NB4 (cell line): ENCODE measurements around the gene KRT2.

Experiments
- DNase-seq: peaks from one replicate; pipeline ENCODE4 v3.0.0; 2010; ENCODE audit warnings: low read depth
- H3K4me3 ChIP-seq: one replicate; pipeline ENCODE4 v1.5.1; 2011; ENCODE audit warnings: mild to moderate bottlenecking, low read depth, low read length, moderate library complexity
- MYC ChIP-seq: IDR thresholded peaks from 2 replicates; pipeline ENCODE4 v1.6.1; 2011; ENCODE audit warnings: low read depth, low read length
- POLR2A ChIP-seq: IDR thresholded peaks from 2 replicates; pipeline ENCODE4 v1.6.1; 2011; ENCODE audit warnings: mild to moderate bottlenecking; ENCODE audit not compliant: insufficient read length; ENCODE audit errors: extremely low read depth
- TF ChIP-seq, protein P1 (sequence below): IDR thresholded peaks from 2 replicates; pipeline ENCODE4 v1.6.1; 2011; ENCODE audit warnings: low read depth, low read length
- TF ChIP-seq, protein P2 (sequence below): IDR thresholded peaks from one replicate; pipeline ENCODE4 v1.5.1; 2012; ENCODE audit warnings: low read depth, low read length

Gene KRT2

DNA sequence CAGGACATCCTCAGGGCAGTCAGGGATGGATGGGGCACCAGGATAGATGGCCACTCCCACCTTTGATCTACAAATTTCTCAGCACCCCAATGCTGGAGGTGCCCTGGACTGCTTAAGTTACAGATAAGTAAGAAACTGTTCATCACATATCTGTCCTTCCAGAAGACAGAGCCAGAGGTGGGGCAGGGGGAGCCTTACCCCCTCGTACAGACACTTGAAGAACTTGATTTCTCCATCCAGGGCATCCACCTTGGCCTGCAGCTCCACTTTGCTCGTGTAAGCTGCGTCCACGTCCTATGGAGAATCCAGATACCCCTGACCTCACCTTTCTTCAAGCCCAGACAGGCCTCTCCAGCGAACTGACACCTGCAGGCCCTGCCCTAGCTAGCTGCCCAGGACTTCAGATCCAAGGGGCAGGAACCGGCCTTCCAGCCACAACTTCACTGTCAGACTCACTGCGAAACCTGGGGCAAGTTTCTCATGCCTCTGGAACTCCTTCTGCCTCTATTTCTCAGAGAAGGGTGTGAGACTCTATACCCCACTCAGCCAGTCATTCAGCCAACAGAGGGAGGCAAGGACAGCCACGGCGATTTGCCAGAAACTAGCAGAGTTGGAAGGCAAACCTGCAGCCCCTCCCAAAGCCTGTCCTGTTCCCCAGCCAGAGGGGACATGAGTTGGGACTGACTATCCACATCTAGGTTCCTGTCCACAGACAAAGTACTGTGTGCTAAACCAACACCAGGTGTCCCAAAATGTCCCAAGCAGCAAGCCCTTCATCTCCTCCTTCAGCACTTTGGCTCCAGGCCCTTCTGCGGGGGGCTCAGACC lies 37.4 kb downstream of the KRT2 start:
- no peak for TF ChIP-seq POLR2A
- TF ChIP-seq, protein P1, sequence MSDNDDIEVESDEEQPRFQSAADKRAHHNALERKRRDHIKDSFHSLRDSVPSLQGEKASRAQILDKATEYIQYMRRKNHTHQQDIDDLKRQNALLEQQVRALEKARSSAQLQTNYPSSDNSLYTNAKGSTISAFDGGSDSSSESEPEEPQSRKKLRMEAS, result no peak
- TF ChIP-seq, protein P2, sequence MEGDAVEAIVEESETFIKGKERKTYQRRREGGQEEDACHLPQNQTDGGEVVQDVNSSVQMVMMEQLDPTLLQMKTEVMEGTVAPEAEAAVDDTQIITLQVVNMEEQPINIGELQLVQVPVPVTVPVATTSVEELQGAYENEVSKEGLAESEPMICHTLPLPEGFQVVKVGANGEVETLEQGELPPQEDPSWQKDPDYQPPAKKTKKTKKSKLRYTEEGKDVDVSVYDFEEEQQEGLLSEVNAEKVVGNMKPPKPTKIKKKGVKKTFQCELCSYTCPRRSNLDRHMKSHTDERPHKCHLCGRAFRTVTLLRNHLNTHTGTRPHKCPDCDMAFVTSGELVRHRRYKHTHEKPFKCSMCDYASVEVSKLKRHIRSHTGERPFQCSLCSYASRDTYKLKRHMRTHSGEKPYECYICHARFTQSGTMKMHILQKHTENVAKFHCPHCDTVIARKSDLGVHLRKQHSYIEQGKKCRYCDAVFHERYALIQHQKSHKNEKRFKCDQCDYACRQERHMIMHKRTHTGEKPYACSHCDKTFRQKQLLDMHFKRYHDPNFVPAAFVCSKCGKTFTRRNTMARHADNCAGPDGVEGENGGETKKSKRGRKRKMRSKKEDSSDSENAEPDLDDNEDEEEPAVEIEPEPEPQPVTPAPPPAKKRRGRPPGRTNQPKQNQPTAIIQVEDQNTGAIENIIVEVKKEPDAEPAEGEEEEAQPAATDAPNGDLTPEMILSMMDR, result no peak
- TF ChIP-seq MYC, result no peak
- H3K4me3 ChIP-seq, result no peak overlapping the region
- no peak for DNase-seq

DNA sequence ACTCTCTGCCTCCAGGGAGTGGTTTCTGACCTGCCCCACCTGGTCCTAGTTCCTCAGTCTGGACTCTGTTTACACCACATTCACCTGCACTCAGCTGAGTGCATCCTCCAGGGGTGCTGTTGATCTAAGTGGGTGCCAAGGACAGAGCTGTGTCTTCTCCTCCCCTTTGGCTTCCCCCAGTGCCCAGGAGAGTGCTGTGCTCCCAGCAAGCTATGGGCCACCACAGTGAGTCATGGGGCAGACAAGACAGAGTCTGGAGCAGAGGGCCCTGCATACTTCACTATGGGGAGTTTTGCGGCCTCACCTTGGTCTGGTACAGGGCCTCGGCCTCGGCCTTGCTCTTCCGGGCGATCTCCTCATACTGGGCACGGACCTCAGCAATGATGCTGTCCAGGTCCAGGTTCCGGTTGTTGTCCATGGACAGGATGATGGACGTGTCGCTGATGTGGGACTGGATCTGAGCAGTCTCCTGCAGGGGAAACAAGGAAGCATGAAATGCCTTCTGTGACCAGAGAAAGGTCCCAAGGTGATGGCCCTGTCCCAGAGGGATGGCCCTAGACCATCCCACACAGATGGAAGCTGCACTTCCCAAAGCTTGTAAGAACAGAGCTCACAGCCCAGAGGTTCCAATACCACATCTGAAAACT lies 38.5 kb downstream of the KRT2 start:
- no peak overlapping the region for H3K4me3 ChIP-seq
- TF ChIP-seq, protein P1, result no peak
- TF ChIP-seq POLR2A (no peak), MYC (no peak)
- TF ChIP-seq, protein P2, result no peak
- DNase-seq, result no peak

DNA sequence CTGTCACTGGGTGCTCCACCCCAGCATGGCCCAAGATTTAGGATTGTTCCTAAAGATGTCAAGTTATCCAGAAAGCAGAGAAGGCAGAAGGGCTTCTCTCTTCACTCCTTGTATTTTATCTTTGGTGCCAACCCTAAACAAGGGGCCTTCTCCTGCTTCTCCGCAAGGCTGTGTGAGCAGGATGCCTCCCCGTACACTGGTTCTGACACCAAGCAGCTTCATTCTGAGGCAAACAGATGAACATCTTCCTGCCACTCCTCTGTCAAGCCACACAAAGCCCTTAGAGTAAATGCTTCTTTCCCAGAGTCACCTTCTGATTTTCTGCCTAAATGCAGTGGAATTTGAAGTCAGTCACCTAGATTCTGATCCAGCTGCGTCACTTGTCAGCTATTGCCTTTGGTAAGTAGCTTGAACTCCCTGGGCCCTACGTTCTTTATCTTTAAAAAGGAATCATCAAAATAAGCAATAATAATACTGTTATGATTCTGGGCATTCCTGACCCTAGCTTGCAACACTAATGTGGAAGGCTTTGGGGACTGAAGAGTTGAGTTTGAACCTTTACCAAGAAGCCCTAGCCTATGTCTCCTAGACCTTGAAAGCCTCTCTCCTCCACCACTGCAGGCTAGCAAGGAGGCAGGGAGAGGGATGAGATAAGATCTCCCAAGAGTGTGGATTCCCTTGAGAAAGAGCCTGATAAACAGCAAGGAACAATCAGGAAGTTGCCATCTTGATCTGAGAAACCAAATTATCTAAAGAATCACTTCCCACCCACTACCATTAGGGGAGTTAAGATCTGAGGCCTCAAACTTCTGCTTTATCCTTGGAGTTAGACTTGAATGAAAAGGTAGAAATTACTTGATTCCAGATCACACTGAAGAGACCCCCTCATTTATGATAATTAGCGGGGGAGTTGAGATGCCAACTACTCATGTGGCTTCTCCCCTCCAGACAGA lies 39.3 kb downstream of the KRT2 start:
- H3K4me3 ChIP-seq, result no peak overlapping the region
- no peak for DNase-seq
- TF ChIP-seq MYC (no peak), POLR2A (no peak)
- TF ChIP-seq, protein P2, result no peak
- TF ChIP-seq, protein P1, result no peak

DNA sequence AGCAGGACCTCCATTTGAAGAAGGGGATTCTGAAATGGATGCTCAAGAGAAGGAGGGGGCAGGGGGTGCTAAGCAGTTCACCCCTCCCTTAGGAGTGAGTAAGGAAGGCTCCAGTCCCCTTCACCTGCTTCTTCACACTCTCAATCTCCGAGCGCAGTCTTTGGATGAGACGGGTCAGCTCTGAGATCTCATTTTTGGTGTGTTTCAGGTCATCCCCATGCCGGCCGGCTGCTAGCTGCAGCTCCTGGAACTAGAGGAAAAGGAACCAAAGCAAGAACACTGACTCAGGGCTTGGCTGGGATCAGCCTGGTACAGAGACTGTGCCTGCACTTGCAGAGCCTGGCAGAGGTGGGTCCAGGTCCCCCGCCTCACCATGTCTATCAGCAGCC lies 40.9 kb downstream of the KRT2 start:
- DNase-seq, result no peak
- no peak overlapping the region for H3K4me3 ChIP-seq
- TF ChIP-seq, protein P2, result no peak
- TF ChIP-seq MYC (no peak), POLR2A (no peak)
- TF ChIP-seq, protein P1, result no peak

DNA sequence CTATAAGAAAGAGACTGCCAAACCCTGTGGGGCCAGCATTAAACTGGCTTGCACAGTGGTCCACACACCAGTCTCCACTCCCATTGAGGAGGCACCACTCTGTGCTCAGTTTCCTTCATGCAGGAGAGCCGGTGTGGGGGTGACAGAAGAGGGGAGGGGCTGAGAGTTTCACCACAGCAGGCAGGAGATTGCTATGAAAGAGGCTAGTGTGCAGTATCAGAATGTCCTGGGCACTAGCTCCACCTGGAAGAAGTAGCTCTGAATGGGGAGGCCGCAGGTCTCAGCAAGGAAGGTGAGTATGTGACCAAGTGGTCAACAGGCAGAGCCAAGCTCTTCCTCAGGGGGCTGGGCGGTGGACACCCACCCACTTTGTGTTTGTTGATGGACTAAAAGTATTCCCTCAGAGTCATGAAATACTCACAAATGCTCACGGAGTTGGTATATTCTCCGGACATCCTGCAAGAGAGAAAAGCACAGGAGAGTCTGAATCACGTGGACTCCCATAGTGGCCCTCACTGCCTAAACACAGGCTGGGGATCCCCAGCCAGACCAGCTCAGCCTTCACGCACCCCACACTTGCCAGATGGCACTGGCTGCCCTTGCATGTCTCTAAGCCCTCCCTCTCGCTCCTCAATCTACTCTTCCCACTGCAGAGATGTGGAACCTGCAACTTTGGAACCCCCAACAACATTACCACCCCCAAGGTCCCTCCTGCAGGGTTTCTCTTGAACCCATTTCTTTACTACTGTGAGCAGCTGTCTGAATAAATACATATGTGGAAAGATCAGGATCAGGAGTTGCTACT lies 43.0 kb downstream of the KRT2 start:
- no peak overlapping the region for H3K4me3 ChIP-seq
- TF ChIP-seq, protein P2, result no peak
- TF ChIP-seq MYC, result no peak
- no peak for TF ChIP-seq POLR2A
- no peak for DNase-seq
